Activated naive CD4-positive, alpha-beta T cell treated with anti-CD3 and anti-CD28 coated beads, Interleukin-2, amount 50 U/mL, for 16 hours (primary cell): ENCODE measurements around the gene DEDD2.

Experiments
- DNase-seq: peaks from one replicate; pipeline ENCODE4 v3.0.0-alpha.2; 2020

DEDD2 gene

GRCh38 chr19:42248270-42249148, 31.0 kb upstream of the DEDD2 start:
- DNase-seq: no peak

GRCh38 chr19:42247640-42248199, 30.2 kb upstream of the DEDD2 start:
- DNase-seq: no peak

GRCh38 chr19:42246922-42247639, 29.6 kb upstream of the DEDD2 start:
- no peak for DNase-seq

GRCh38 chr19:42246143-42246921, 28.9 kb upstream of the DEDD2 start:
- DNase-seq: no peak

GRCh38 chr19:42245231-42245630, 27.8 kb upstream of the DEDD2 start:
- DNase-seq: no peak

- peak; percentile 92 for DNase-seq
Measured at GRCh38 chr19:42244347-42245220, 27.1 kb upstream of the DEDD2 start.

- peak; percentile 96 for DNase-seq
Measured at GRCh38 chr19:42242512-42243409, 25.3 kb upstream of the DEDD2 start, which contains the start of gene GSK3A. TSS of gene GSK3A (minus strand) at chr19:42242602. CDS start at chr19:42242465, 137 bp downstream.

- no peak for DNase-seq
Measured at GRCh38 chr19:42242069-42242511, 24.6 kb upstream of the DEDD2 start.

- DNase-seq: no peak
Measured at GRCh38 chr19:42241279-42241678, 23.8 kb upstream of the DEDD2 start.

- no peak for DNase-seq
Measured at GRCh38 chr19:42239544-42240220, 22.2 kb upstream of the DEDD2 start.

GRCh38 chr19:42235181-42235580, 17.7 kb upstream of the DEDD2 start:
- no peak for DNase-seq

- no peak for DNase-seq
Measured at GRCh38 chr19:42234364-42234763, 16.9 kb upstream of the DEDD2 start.

GRCh38 chr19:42233678-42234292, 16.3 kb upstream of the DEDD2 start:
- no peak for DNase-seq

- DNase-seq: no peak
Measured at GRCh38 chr19:42233106-42233505, 15.6 kb upstream of the DEDD2 start.

GRCh38 chr19:42232435-42232834, 15.0 kb upstream of the DEDD2 start:
- no peak for DNase-seq

- no peak for DNase-seq
Measured at GRCh38 chr19:42230571-42230970, 13.1 kb upstream of the DEDD2 start.

- DNase-seq: no peak
Measured at GRCh38 chr19:42229855-42230351, 12.4 kb upstream of the DEDD2 start.

GRCh38 chr19:42229301-42229854, 11.9 kb upstream of the DEDD2 start:
- no peak for DNase-seq

GRCh38 chr19:42228641-42229040, 11.2 kb upstream of the DEDD2 start:
- DNase-seq: no peak
